ENCODE results near the gene NR2F1. TPM values are rescaled to one million over a fixed set of nuclear protein-coding genes. Genes with fewer than 3 reads are reported as not detected.
A peak's percentile ranks its signal among the peaks of the same experiment; 100 is the strongest.

NR2F1 gene
- total RNA-seq, 1 donor from 2014 or later: 4.8 TPM

DNA sequence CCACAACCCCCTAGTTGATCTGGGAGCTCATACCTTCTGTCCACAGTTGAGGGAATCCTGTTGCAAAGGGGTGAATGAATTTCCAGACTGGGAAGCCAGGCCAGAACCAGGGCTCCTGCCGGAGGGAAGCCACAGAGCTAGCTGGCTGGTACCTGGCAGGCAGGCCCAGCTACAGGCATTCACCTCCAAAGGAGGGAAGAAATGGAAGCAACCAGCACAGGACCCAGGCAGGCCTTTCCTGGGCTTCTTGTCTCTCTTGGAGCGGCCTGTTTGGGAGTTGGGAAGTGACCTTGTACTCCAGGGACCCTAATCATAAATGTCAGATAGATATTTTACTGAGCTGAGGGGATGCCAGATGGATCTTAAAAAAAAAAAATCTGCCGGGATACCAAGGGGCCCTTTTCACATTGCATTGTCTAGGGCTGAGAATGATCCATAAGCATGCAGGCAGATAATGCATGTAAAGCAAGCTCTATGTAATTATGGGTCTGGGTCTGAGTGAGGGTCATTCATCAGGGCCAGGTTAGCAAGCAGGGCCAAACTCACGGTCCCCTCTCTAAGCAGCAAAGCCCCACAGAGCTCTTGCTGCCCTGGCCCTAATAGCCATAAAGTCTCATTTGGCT, 8.4 kb downstream of the NR2F1 start:
- no peak for DNase-seq

DNA sequence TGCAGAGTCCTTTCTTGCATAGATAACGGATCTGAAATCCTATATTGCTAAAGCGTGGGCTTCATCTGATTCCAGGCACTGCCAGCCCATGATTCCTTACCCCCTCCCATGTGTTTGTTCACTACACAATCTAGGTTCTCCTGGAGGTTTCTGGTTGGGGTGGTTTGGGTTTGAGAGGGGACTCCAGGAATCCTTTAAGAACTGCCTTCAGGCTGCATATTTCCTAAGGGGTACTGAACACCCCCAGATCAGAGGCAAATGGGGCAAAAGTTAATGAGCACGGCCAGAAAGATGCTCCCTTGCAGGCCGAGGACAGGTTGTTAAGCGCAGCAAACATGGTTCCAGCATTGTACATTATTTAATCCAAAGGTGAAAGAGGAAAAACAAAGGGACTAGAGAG, 9.9 kb downstream of the NR2F1 start:
- no peak for DNase-seq

DNA sequence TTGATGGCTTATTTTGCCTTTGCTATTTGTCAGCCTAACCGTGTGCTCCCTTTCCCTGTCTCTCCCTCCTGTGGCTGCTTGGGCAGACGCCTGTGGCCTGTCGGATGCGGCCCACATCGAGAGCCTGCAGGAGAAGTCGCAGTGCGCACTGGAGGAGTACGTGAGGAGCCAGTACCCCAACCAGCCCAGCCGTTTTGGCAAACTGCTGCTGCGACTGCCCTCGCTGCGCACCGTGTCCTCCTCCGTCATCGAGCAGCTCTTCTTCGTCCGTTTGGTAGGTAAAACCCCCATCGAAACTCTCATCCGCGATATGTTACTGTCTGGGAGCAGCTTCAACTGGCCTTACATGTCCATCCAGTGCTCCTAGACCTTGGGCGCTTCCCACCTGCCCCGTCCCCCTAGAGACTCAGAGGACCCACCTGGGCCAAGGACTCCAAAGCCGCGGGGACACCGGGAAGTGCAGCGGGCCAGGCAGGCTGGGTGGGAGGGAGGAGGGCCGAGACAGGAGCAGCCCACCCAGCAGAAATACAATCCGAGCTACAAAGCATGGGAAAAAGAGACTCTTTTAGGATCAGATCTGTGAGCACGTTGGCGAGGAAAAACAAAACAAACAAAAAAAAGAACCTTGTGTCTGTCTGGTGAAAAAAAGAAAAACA, 10.6 kb downstream of the NR2F1 start:
- no peak for DNase-seq

DNA sequence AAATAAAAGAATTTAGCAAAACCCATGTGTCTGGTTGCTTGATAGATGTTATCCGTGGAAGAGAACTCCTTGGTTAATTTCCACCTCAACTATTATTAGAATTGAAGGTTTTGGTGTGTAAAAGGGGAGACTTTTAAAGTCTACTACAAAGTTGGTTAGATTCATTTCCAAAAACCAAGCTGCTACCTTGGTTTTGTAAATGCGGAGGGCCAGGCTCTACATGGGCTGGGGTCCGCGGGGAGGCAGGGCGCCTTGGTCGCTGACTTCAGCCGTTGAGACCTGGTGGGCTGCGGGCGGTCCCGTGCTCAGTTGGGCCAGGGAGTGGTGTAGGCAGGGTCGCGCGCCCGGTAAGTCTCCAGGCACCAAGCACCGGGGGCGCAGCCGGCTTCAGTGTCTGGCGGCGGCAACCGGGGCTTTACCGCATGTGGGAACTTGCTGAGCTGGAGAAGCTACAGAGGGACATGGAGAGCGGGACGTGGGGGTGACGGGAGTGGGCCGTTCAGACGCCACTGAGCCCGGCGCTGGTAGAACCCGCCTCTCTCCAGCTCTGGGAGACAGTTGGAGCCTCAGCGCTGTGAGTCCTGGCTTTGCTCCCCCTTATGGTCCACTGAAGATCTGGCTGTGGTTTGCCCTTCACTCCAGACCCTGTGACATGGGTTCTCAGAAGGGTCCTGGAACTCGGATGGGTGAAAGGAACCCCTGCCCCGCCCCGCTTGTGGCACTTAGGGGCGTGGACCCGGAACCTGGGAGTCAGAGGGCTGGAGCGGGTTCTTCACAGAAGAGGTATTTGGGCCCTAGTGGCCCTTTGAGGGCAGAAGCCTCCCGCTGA, 11.8 kb downstream of the NR2F1 start:
- DNase-seq: no peak

DNA sequence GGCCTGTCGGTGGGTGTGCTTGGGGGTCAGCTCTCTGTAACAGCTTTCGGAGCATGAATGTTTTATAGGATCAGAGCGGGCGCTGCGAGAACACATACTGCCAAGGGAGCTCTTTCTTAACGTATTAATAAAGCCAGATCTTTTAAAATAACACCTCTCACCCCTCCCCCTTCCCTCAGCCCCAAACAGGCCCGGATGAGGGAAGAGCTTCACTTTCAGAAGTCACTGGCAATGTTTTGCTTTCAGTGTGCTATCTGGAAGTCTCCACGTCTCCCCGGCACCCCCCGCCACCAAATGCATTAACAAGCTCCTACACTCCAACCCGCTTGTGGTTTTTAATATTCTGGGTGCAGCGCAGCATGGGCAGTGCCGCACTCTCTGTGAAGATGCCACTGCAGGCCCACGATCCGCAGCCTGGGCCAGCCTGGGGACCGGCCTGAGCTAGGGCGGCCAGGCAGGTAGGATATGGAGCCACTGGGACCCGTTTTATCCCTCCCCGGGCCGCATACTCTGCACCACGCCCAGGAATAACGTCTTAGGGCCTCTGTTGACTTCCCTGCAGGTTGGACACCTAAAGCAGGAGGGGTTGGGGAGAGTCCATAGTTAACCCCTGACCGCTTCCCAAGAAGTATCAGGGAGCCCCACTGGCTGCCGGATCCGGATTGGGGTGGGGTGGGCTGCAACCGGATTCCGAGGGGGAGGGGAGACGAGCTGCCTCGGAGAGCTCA, 12.6 kb downstream of the NR2F1 start:
- DNase-seq: no peak

DNA sequence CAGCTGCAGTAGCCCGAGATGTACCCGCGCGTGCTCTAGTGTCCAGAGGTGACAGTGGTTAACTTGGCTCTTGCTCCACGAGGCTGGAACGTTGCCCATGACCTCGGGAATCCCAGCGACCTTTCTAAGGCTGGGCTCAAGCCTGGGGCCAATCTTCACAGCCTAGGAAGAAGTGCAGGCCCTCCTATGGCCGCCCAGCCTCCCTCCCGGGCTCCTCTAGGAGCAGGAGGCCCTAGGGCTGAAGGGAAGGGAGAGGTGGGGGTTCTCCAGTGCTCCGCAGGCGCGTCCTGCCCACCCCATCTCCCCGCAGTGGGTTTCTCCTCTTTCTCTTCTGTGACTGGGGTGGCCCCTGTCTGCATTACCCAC, 13.3 kb downstream of the NR2F1 start:
- no peak for DNase-seq

DNA sequence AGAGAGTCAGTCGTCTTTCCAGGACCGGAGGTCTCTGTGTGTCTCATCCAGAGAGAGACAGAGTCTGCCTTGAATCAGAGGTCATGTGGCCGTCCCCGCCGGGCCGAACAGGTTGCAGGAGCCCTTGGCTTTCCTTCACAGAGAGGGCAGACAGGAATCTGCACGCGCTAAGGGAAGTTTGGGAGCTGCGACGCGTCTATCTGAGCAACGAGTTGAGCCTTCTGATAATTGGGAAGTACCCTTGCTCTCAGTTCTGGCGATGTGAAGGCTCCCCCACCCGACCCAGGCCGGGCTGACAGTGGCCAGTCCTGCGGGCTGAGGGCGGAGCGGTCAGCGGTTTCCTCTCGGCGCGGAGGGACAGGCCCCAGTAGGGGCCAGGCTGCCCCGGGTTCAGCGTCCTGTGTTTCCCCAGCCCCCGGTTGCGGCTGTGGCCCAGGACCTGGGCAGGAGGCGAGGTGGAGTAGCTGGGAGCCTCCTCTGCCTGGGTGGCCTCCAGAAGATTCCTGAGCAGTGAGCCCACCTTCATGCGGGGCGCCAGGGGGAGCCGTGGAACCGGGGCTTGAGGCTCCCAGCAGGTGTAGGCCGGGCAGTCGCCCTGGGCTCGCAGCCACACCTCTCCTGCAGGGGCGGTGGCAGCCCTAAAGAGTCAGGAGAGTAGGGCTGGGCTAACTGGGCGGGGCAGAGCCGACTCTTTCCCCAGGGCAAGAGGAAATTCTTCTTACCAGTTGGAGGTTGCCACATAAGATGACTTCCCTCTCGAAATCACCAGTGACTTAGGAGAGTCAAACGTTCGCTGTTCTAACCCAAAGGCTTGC, 13.9 kb downstream of the NR2F1 start:
- DNase-seq: no peak

DNA sequence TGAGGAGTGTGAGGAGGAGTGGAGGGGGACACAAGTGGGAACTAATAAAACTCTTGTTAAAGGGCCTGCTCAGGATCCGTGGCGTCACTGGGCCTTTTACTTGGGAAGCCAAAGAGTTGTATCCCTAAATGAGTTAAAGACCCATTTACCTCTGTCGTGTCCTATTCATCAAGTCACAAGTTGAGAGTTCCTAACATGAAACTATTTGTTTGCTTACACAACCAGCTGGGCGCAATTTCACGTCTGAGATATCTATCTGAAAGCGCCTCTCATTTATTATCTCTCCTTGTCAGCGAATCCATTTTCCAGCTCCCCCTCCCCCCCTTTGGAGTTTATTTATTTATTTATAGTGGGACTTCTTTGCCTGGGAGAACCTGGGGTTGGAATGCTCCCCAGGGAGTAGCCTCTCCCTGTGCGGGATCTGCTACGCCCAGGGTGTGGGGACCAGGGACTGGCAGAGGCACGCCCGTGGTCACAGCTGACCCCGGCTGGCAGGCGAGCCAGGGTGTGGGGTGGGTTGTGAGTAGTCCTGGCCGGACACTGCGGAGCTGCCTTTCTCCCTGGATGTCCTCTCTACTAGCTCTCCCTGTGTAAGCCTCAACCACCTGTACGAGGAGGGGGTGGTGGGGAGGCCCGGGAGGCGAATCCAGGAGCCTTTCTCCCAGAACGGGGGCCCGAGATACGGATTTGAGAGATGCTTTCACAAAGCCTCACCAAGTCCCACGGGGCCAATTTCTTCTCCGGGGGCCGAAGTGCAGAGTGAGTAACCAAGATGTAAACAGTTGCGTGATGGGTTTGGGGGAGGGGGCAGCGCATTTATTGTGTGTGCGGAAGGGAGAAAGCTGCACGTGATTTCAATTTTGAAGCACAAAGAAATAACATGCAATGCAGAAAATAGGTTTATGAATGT, 15.3 kb downstream of the NR2F1 start:
- no peak for DNase-seq

DNA sequence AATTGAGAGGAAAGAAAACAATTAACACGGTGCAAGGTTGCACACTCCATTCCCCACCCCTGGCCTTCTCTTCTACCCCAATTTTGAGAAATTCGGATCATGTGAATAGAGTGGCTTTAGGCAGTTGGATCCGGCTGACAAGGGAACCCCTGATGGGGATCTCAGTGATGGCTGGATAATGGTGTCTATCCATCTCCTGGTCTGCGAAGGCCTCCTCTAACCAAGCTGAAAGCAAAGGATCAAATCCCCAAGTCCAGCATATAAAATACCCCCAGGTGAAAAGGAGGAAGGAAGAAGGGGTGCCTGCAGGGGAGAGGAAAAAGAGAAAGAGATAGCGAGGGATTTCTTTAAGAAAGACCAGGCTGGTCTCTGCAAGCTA, 16.0 kb downstream of the NR2F1 start:
- no peak for DNase-seq

DNA sequence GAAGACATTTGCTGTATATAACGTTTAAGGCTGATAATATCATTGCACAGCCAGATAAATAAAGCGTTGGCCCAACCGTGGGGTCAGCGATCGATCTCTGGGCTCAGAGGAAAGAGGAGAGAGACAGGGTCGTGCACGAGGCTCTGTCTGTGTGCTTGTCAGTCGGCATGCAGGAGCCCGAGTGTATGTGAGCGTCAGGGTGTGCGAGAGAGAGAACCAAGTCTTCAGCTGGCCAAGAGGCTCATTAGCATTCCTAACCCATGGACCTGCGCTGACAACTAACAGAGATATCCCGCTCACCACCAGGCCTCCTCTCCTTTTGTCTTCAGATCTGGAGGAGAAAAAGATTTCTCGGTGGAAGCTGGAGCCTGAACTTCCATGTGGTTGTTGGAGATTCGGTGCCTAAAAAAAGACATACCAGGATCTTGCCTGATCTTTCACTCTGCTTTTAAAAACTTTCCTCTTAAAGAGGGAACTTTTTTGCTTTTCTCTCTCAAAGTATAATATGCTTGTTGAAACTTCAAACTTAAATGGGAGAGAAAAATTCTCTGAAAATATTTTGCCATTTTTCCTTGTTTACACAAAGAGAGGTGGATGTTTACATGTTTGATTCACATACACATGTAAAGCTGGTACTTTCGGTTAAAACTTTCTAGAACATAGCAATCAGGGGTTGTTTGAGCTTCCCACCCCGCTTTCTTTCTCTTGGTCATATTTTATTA, 16.5 kb downstream of the NR2F1 start:
- DNase-seq: no peak

DNA sequence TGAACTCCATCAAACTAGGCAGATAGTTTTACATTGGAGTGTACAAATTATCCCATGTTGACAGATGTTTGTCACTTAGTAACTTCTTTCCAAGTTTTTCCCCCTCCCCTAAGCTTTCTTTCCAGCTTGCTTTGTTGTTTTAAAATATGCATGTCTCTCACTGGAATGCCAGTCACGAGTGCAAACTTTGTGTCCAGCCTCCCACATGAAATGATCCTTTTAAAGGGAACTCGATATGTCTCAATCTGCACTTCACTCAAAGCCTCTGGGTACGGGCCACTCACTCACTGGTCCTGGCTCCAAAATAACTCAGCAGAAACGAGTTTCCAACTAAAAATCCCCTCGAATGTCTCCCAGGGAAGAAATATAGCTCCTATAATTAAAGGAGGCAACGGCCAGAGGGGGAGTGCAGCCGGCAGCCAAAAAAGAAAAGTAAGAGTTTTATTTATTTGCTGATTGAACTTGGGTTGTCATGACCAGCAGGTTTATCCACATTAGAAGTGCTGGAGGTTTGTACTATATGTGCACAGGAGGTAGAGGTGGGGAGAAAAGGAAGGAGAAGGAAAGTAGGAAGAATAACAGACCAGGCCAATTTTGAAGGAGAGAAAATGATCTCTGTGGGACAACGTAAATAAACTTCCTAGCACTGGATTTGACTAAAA, 17.5 kb downstream of the NR2F1 start:
- no peak for DNase-seq

DNA sequence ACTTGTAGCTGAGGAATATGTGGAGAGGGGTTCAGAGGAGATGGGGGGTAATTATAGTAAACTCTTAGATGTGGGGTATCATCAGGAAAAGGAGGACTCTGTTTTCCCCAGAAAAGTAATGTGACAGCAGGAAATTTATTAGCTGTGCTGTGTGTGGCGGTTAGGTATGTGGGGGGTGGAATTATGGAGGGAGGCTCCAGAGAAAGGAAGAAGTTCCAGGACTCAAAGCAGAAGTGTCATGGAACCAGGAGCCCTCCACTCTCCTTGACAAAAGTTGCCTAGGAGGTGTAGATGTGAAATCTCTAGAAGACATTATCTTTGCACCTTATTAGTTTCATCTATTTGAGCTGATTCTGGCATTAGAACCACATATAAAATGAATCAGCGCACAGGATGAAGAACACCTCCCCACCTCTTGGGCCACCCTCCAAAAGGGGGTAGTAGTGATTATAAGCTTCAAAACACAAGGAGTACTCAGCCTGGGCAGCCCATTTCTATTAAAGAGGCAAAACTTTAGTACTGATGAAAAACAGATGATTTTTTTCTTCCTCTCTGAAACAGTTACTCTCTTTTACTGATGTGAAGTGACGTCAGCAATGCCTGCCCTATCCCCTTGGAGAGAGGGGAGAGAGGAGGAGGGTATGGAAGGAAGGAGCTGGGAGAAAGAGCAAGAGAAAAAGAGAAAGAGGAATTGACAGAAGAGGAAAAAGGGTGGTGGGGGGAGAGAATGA, 18.2 kb downstream of the NR2F1 start:
- peak; percentile 40 for DNase-seq

DNA sequence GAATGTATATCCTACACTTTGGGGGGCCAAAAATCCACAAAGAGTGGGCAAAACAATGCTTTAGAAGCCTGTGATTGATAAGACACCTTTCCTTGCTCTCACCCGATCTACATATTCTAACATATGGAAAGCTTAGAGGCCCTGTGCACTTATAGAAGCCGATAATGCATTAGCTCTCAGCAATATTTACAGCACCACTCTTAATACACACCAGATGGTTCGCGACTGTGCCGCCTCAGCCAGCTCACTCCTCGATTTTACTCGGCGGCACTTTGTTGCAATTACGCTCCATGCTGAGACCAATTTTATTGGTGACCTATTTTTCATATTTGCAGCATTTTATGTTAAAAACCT, 18.8 kb downstream of the NR2F1 start:
- DNase-seq: no peak

DNA sequence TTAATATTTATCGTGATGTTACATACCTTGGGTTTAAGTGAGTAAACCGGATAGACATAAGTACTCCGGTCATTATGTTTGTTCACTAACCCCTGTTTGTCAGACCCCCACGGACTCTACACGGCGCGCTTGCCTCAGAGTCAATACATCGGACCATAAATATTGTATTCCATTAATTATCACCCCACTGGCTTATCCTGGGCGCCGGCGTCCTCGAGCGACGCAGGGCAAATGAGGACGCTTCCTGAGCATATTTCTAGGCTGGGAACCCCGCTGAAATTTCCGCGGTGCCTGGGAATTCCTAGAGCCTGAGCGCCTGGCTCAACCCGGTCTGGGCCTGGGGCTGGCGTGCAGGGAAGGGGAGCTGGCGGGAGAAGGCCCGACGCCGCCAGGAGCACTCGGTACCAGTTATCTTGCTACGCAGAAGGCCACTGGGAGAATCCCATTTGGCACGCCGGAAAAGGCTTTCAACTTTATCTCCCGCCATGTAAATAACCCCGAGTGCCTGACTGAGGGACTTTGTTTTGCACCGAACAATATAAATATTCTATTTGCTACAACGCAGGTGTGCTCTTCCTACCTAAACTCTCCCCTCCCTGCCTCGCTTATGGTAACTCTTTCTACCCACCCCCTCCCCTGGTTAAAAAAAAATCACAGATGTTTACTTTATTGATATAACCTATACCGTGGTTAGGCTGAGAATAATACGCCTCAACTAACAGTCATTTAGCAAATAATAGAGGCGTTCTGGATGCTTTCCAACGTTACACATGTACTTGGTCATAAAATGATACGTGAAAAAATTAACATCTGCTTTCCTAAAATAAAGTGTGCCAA, 19.4 kb downstream of the NR2F1 start:
- DNase-seq: no peak

DNA sequence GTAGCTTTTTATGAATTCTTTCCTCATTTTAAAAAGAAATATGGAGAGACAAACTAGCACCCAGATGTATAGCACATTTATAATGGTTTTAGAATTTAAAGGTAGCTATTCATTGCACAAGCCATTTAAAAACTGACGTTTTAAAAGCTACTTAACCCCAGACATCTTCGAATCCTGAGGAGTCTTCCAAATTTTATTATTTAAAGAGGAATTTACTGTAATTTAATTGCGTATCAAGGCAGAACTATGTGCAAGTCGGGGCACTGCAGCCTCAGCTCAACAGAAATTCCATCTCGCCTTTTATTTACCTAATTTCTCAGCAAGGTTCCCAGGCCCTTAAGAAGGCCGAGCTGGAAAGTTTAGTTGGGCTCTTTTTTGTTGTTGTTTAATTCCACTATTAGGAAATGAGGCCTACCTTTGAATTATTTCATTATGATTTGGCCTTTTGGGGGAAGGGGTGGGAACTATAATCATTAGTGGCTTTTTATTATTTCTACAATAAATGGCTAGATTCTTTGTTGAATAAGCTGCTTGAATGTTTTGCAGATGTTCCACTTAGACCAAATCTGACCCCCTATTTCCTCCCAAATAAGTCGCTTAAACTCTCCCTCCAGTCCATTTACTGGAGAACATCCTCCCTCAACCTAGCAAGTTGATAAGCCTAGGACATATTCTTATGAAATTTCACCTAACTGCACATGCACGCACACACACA, 20.2 kb downstream of the NR2F1 start:
- DNase-seq: no peak

DNA sequence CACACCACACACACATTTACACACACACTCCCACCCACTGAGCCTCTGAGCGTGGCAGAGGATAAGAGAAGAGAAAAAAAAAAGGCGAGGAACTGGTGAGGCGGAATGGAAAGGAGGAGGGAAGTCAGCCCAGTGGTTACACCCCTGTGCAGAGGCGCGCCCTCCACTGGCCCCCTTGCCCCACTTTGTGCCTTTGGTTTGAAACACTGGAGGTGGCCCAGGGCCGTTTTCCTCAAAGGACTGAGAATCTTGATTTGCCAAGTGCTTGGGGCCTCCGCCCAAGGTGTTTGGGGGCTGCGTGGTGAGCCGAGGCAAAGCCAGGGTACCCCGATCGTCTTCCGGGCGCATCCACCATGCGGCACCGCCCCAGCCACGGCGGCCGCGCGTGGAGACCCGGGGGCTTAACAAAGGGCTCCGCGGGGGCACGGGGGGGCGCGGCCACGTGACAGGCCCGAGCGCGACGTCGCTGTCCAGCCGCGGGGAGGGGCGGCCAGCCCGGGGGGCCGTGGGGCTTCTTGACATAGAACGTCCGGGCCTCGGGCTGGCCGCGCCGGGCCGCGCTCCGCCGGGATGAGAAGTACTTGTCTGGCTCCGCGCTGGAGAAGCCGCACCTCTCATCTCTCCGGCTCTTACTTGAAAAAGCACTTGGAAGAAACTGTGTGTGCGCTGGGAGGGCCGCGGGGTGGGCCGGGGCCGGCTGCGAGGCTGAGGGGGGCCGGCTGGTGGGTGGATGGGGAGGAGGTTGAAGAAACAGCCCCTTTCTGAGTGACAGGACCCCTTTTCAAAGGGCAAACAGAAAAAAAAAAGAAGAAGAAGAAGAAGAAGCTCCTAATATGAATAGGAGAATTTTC, 21.0 kb downstream of the NR2F1 start:
- no peak for DNase-seq
